Calu3 (cell line): ENCODE data around the gene CACNA1H. TPM values are rescaled to one million over a fixed set of nuclear protein-coding genes. Genes with fewer than 3 reads are reported as not detected.
A peak's percentile ranks its signal among the peaks of the same experiment; 100 is the strongest.
"Not testable (repeated sequence)": the region's sequence is repeated elsewhere in the genome, so short reads cannot be mapped to it uniquely, and the experiment has no call there.

Experiments
- BruUV-seq: library from RNA; stranded (reverse); fragments of 400-500 nt; replicated peaks from 2 replicates; lab custom pipeline; 2021; lab: Mats Ljungman, UMichigan
- CTCF ChIA-PET: fragments of 300-600 bp; sonication (Branson Sonifier 250); formaldehyde crosslinking; loops from one replicate; lab custom pipeline; 2022; ENCODE audit warnings: antibody characterized with exemption; lab: Charles Lee
- DNase-seq: peaks from one replicate; pipeline ENCODE4 v3.0.0; 2022
- H3K27ac Mint-ChIP-seq: one replicate; pipeline ENCODE4 v1.8.0; 2022; ENCODE audit warnings: mixed read lengths; ENCODE audit not compliant: unreplicated experiment
- H3K27me3 Mint-ChIP-seq: one replicate; pipeline ENCODE4 v1.8.0; 2022; ENCODE audit warnings: mixed read lengths; ENCODE audit not compliant: unreplicated experiment
- H3K36me3 Mint-ChIP-seq: one replicate; pipeline ENCODE4 v1.8.0; 2022; ENCODE audit warnings: mild to moderate bottlenecking, moderate library complexity, mixed read lengths; ENCODE audit not compliant: insufficient read depth, unreplicated experiment
- H3K4me1 Mint-ChIP-seq: one replicate; pipeline ENCODE4 v1.8.0; 2022; ENCODE audit warnings: mild to moderate bottlenecking, low read depth, mixed read lengths; ENCODE audit not compliant: unreplicated experiment
- H3K4me3 Mint-ChIP-seq: one replicate; pipeline ENCODE4 v1.8.0; 2022; ENCODE audit warnings: mild to moderate bottlenecking, low read depth, moderate library complexity, mixed read lengths; ENCODE audit not compliant: unreplicated experiment
- H3K9me3 Mint-ChIP-seq: one replicate; pipeline ENCODE4 v1.8.0; 2022; ENCODE audit warnings: low read depth, mixed read lengths; ENCODE audit not compliant: unreplicated experiment
- CTCF ChIP-seq: fragments of 200-600 bp; IDR thresholded peaks from one replicate; pipeline ENCODE4 v1.8.0; 2022; ENCODE audit warnings: antibody characterized with exemption; ENCODE audit not compliant: unreplicated experiment
- intact Hi-C: fragments of 100-400 bp; cut with micrococcal nuclease; formaldehyde crosslinking; loops from one replicate; pipeline ENCODE4 v1.10.0; 2022; ENCODE audit not compliant: unreplicated experiment
- total RNA-seq: library from RNA; stranded (reverse); gene quantifications from 2 replicates; pipeline ENCODE4 v1.2.3, GENCODE V29; 2022

Gene CACNA1H
- total RNA-seq, 1 experiment from 2014 or later = not detected

- BruUV-seq = no TSS peak
- no peaks in the 10 kb centered on the region for H3K4me1 Mint-ChIP-seq
- peaks cover 86% of the 10 kb centered on the region for H3K27me3 Mint-ChIP-seq
- H3K36me3 Mint-ChIP-seq = no peaks in the 10 kb centered on the region
- no peak overlapping the region for H3K27ac Mint-ChIP-seq
- intact Hi-C loops = no loop called here
- peaks cover 4% of the 10 kb centered on the region for H3K9me3 Mint-ChIP-seq
- H3K4me3 Mint-ChIP-seq = no peak overlapping the region
- TF ChIP-seq CTCF = no peak
- CTCF ChIA-PET = interaction anchor here (0.6 kb wide), 1 partner anchor 123 kb away, joined by 3 read pairs; no protein-coding TSS in a partner anchor
- DNase-seq = no peak
Observed at GRCh38 chr16:1265090-1265630, 112.3 kb downstream of the CACNA1H start.

- TF ChIP-seq CTCF = no peak
- CTCF ChIA-PET = no interaction called here
- Mint-ChIP-seq H3K9me3 (peaks cover 4% of the 10 kb centered on the region), H3K36me3 (peaks cover 2% of the 10 kb centered on the region), H3K27me3 (peaks cover 86% of the 10 kb centered on the region), H3K4me3 (no peak overlapping the region), H3K27ac (no peak overlapping the region), H3K4me1 (peaks cover under 1% of the 10 kb centered on the region)
- BruUV-seq = no TSS peak
- no peak for DNase-seq
- intact Hi-C loops = no loop called here
Observed at GRCh38 chr16:1265826-1266225, 112.9 kb downstream of the CACNA1H start.

- CTCF ChIA-PET, BruUV-seq, H3K27ac Mint-ChIP-seq, intact Hi-C loops, H3K4me3 Mint-ChIP-seq, DNase-seq, H3K4me1 Mint-ChIP-seq, H3K9me3 Mint-ChIP-seq: not testable (repeated sequence)
- peaks cover 88% of the 10 kb centered on the region for H3K27me3 Mint-ChIP-seq
- H3K36me3 Mint-ChIP-seq = peaks cover 20% of the 10 kb centered on the region
Observed at GRCh38 chr16:1269418-1269817, 116.5 kb downstream of the CACNA1H start.

GRCh38 chr16:1271380-1271723, 118.4 kb downstream of the CACNA1H start:
- CTCF ChIA-PET = interaction anchor here (0.6 kb wide), 1 partner anchor 445 kb away, joined by 4 read pairs; no protein-coding TSS in a partner anchor
- BruUV-seq = no TSS peak
- Mint-ChIP-seq H3K4me3 (peak overlapping the region; percentile 16), H3K27ac (peak overlapping the region; percentile 89), H3K36me3 (peaks cover 20% of the 10 kb centered on the region), H3K4me1 (peaks cover 10% of the 10 kb centered on the region), H3K27me3 (peaks cover 88% of the 10 kb centered on the region), H3K9me3 (no peaks in the 10 kb centered on the region)
- intact Hi-C loops = no loop called here
- no peak for DNase-seq
- no peak for TF ChIP-seq CTCF

Other genes starting within 250 kb of the CACNA1H start
- 31.9 and 34.6 TPM in 2 replicates for gene LMF1, start 182.1 kb upstream of the CACNA1H start, total RNA-seq
- gene SOX8, start 171.3 kb upstream of the CACNA1H start, total RNA-seq = 0.92 and 1.2 TPM in 2 replicates
- gene SSTR5, start 80.4 kb upstream of the CACNA1H start, total RNA-seq = not detected in 2 replicates
- gene C1QTNF8, start 56.9 kb upstream of the CACNA1H start, total RNA-seq = not detected in 2 replicates
- not detected in 2 replicates for gene TPSG1, start 72.2 kb downstream of the CACNA1H start, total RNA-seq
- not detected in 2 replicates for gene TPSB2, start 77.1 kb downstream of the CACNA1H start, total RNA-seq
- not detected in 2 replicates for gene TPSAB1, start 87.6 kb downstream of the CACNA1H start, total RNA-seq
- not detected in 2 replicates for gene TPSD1, start 103.0 kb downstream of the CACNA1H start, total RNA-seq
- gene UBE2I, start 156.5 kb downstream of the CACNA1H start, total RNA-seq = 261 and 271 TPM in 2 replicates
- 2.4 and 7.0 TPM in 2 replicates for gene BAIAP3, start 180.5 kb downstream of the CACNA1H start, total RNA-seq
- gene TSR3, start 198.8 kb downstream of the CACNA1H start, total RNA-seq = 59.4 and 72.4 TPM in 2 replicates
- 63.9 and 80.2 TPM in 2 replicates for gene GNPTG, start 198.8 kb downstream of the CACNA1H start, total RNA-seq